HEK293 (cell line): ENCODE data around the gene RAI14.

Experiments used
- FEZF1 ChIP-seq: fragments of 450-650 bp; formaldehyde crosslinking; IDR thresholded peaks from 2 replicates; pipeline ENCODE4 v1.5.1; 2016; ENCODE audit warnings: missing biosample characterization, missing genetic modification characterization
- KLF10 ChIP-seq: fragments of 450-650 bp; IDR thresholded peaks from 2 replicates; pipeline ENCODE4 v1.5.1; 2018; ENCODE audit warnings: missing biosample characterization, mild to moderate bottlenecking, missing genetic modification characterization
- KLF8 ChIP-seq: fragments of 450-650 bp; formaldehyde crosslinking; IDR thresholded peaks from 2 replicates; pipeline ENCODE4 v1.5.1; 2016; ENCODE audit warnings: missing biosample characterization, missing genetic modification characterization
- KLF9 ChIP-seq: fragments of 450-650 bp; formaldehyde crosslinking; IDR thresholded peaks from 2 replicates; pipeline ENCODE4 v1.5.1; 2016; ENCODE audit warnings: missing biosample characterization, missing genetic modification characterization, low read depth
- MZF1 ChIP-seq: fragments of 450-650 bp; formaldehyde crosslinking; IDR thresholded peaks from 2 replicates; pipeline ENCODE4 v1.5.1; 2017; ENCODE audit warnings: missing biosample characterization, missing genetic modification characterization, borderline replicate concordance
- OVOL3 ChIP-seq: fragments of 450-650 bp; formaldehyde crosslinking; IDR thresholded peaks from 2 replicates; pipeline ENCODE4 v1.5.1; 2016; ENCODE audit warnings: missing biosample characterization, missing genetic modification characterization
- SCRT2 ChIP-seq: fragments of 450-650 bp; formaldehyde crosslinking; IDR thresholded peaks from 2 replicates; pipeline ENCODE4 v1.5.1; 2016; ENCODE audit warnings: missing biosample characterization, missing genetic modification characterization
- TCF7L2 ChIP-seq: IDR thresholded peaks from 2 replicates; pipeline ENCODE4 v1.6.1; 2011; ENCODE audit warnings: low read depth, mild to moderate bottlenecking, inconsistent platforms, low read length, moderate library complexity, borderline replicate concordance
- TRIM28 ChIP-seq: IDR thresholded peaks from 2 replicates; pipeline ENCODE4 v1.6.1; 2011; ENCODE audit warnings: low read length, control low read depth, borderline replicate concordance
- ZBTB26 ChIP-seq: fragments of 450-650 bp; formaldehyde crosslinking; optimal IDR thresholded peaks from 2 replicates; pipeline ENCODE3; 2016; ENCODE audit warnings: missing biosample characterization, mild to moderate bottlenecking, missing genetic modification characterization
- ZBTB48 ChIP-seq: fragments of 450-650 bp; formaldehyde crosslinking; IDR thresholded peaks from 2 replicates; pipeline ENCODE4 v1.5.1; 2016; ENCODE audit warnings: missing biosample characterization, missing genetic modification characterization
- ZBTB7A ChIP-seq: fragments of 450-650 bp; formaldehyde crosslinking; IDR thresholded peaks from 2 replicates; pipeline ENCODE4 v1.5.1; 2016; ENCODE audit warnings: low read depth, missing biosample characterization, missing genetic modification characterization
- ZBTB8A ChIP-seq: fragments of 450-650 bp; formaldehyde crosslinking; IDR thresholded peaks from 2 replicates; pipeline ENCODE4 v1.5.1; 2016; ENCODE audit warnings: missing biosample characterization, missing genetic modification characterization
- ZFP37 ChIP-seq: fragments of 450-650 bp; formaldehyde crosslinking; IDR thresholded peaks from 2 replicates; pipeline ENCODE4 v1.5.1; 2016; ENCODE audit warnings: missing biosample characterization, missing genetic modification characterization
- ZFP41 ChIP-seq: fragments of 450-650 bp; formaldehyde crosslinking; IDR thresholded peaks from 2 replicates; pipeline ENCODE4 v1.5.1; 2016; ENCODE audit warnings: missing biosample characterization, missing genetic modification characterization, borderline replicate concordance
- ZNF10 ChIP-seq: fragments of 450-650 bp; formaldehyde crosslinking; IDR thresholded peaks from 2 replicates; pipeline ENCODE4 v1.5.1; 2017; ENCODE audit warnings: missing biosample characterization, missing genetic modification characterization
- ZNF114 ChIP-seq: fragments of 450-650 bp; formaldehyde crosslinking; IDR thresholded peaks from 2 replicates; pipeline ENCODE4 v1.5.0; 2017; ENCODE audit warnings: missing biosample characterization, missing genetic modification characterization
- ZNF19 ChIP-seq: fragments of 450-650 bp; formaldehyde crosslinking; IDR thresholded peaks from 2 replicates; pipeline ENCODE4; 2016; ENCODE audit warnings: missing biosample characterization, missing genetic modification characterization, low read depth
- ZNF274 ChIP-seq, 2 experiments: fragments of 200-500 bp in 1 of 2; fragments of 450-650 bp in 1 of 2; sonication (Bioruptor generic) in 1 of 2; formaldehyde crosslinking in 1 of 2; IDR thresholded peaks; 2 replicates each; pipeline versions ENCODE4 v1.5.1 to v1.6.1; 2014 to 2016; ENCODE audit warnings: borderline replicate concordance in 1 of 2, inconsistent platforms in 1 of 2, low read length in 1 of 2, missing biosample characterization in 1 of 2, missing genetic modification characterization in 1 of 2
- ZNF341 ChIP-seq: fragments of 450-650 bp; formaldehyde crosslinking; IDR thresholded peaks from 2 replicates; pipeline ENCODE4; 2016; ENCODE audit warnings: low read depth, missing biosample characterization, missing genetic modification characterization
- ZNF362 ChIP-seq: fragments of 450-650 bp; formaldehyde crosslinking; IDR thresholded peaks from 2 replicates; pipeline ENCODE4 v1.5.1; 2016; ENCODE audit warnings: missing biosample characterization, missing genetic modification characterization
- ZNF473 ChIP-seq: fragments of 450-650 bp; formaldehyde crosslinking; IDR thresholded peaks from 2 replicates; pipeline ENCODE4 v1.5.1; 2017; ENCODE audit warnings: missing biosample characterization, missing genetic modification characterization
- ZNF530 ChIP-seq: fragments of 450-650 bp; formaldehyde crosslinking; IDR thresholded peaks from 2 replicates; pipeline ENCODE4 v1.5.1; 2016; ENCODE audit warnings: low read depth, missing biosample characterization, missing genetic modification characterization
- ZNF555 ChIP-seq: fragments of 450-650 bp; formaldehyde crosslinking; conservative IDR thresholded peaks from 2 replicates; pipeline ENCODE4 v1.5.1; 2017; ENCODE audit warnings: missing biosample characterization, mild to moderate bottlenecking, missing genetic modification characterization, inconsistent platforms
- ZNF580 ChIP-seq: fragments of 450-650 bp; formaldehyde crosslinking; IDR thresholded peaks from 2 replicates; pipeline ENCODE4 v1.5.1; 2016; ENCODE audit warnings: missing biosample characterization, missing genetic modification characterization
- ZNF791 ChIP-seq: fragments of 450-650 bp; formaldehyde crosslinking; IDR thresholded peaks from 2 replicates; pipeline ENCODE4 v1.5.1; 2016; ENCODE audit warnings: missing biosample characterization, missing genetic modification characterization
- ZNF792 ChIP-seq: fragments of 450-650 bp; formaldehyde crosslinking; IDR thresholded peaks from 2 replicates; pipeline ENCODE4 v1.5.1; 2016; ENCODE audit warnings: missing biosample characterization, missing genetic modification characterization
- ZSCAN16 ChIP-seq: fragments of 450-650 bp; formaldehyde crosslinking; IDR thresholded peaks from 2 replicates; pipeline ENCODE4 v1.5.1; 2016; ENCODE audit warnings: missing biosample characterization, missing genetic modification characterization
- ZSCAN23 ChIP-seq: fragments of 450-650 bp; formaldehyde crosslinking; IDR thresholded peaks from 2 replicates; pipeline ENCODE4 v1.5.1; 2016; ENCODE audit warnings: missing biosample characterization, missing genetic modification characterization
- ZSCAN30 ChIP-seq: fragments of 450-650 bp; IDR thresholded peaks from 2 replicates; pipeline ENCODE4 v1.5.1; 2018; ENCODE audit warnings: missing biosample characterization, mild to moderate bottlenecking, missing genetic modification characterization, moderate library complexity
- TF ChIP-seq, protein P1 (sequence below): fragments of 450-650 bp; formaldehyde crosslinking; IDR thresholded peaks from 2 replicates; pipeline ENCODE4 v1.5.1; 2016; ENCODE audit warnings: missing biosample characterization, missing genetic modification characterization
- TF ChIP-seq, protein P2 (sequence below): fragments of 450-650 bp; formaldehyde crosslinking; IDR thresholded peaks from 2 replicates; pipeline ENCODE4 v1.5.1; 2016; ENCODE audit warnings: missing biosample characterization, missing genetic modification characterization

Gene RAI14

DNA sequence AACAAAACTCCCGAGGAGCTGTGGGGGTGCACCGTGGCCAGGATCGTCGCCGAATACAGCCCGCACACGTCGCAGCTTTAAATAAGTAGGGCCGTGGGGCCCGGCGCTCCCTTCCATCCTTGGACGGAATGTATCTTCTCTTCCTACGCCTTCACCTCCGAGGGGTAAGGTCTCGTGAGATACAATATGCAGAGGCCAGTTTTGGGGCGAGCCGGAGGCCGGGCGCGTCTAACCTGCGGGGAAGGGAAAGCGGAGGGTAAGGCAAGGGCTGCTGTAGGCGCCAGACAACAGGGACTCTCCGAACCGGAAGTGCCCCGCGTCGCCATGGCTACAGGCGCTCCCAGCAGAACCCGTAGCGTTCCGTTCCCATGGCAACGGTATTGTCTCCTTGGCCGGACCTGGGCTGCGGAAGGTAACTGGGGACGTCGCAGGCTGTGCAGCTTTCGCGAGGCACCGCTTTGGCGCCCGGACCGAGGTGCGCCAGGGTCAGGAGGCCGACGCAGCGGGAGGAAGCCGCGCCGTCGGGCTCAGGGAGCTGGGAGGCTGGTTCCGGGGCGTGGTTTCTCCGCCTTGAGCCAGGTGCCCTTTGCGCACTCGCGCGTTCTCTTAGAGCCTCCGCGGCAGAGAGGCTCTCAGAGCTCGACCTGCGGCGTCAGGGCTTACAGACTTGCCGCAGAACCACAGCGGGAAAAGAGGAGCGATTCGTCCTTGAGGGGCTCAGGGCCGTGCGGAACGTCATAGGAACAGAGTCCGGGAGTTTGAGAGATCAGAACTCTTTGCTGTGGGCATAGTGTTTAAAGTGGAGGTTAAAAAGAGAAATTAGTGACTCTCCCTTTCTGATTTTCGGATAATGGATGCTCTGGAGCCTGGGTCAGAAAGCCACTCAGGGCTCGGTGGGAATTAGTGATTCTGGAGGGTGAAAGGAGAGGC is 182.9 kb downstream of the RAI14 start, which contains the start of gene TTC23L (continued):
- peak; percentile 75 for TF ChIP-seq ZBTB26 (tag by site-specific recombination)
- 0 out of 2 replicates have a peak, but pooled peaks have one; percentile 15 for TF ChIP-seq ZSCAN23 (tag by site-specific recombination)
- peak; percentile 92 for TF ChIP-seq ZBTB8A (tag by site-specific recombination)
- TF ChIP-seq, protein P1, sequence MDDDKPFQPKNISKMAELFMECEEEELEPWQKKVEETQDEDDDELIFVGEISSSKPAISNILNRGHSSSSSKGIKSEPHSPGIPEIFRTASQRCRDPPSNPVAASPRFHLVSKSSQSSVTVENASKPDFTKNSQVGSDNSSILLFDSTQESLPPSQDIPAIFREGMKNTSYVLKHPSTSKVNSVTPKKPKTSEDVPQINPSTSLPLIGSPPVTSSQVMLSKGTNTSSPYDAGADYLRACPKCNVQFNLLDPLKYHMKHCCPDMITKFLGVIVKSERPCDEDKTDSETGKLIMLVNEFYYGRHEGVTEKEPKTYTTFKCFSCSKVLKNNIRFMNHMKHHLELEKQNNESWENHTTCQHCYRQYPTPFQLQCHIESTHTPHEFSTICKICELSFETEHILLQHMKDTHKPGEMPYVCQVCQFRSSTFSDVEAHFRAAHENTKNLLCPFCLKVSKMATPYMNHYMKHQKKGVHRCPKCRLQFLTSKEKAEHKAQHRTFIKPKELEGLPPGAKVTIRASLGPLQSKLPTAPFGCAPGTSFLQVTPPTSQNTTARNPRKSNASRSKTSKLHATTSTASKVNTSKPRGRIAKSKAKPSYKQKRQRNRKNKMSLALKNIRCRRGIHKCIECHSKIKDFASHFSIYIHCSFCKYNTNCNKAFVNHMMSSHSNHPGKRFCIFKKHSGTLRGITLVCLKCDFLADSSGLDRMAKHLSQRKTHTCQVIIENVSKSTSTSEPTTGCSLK = no peak
- TF ChIP-seq ZNF792 (tag by site-specific recombination) = no peak
- TF ChIP-seq SCRT2 = 0 out of 2 replicates have a peak, but pooled peaks have one; percentile 25
- peak; percentile 14; the same call in 1 of the 2 replicates for TF ChIP-seq KLF10
- TF ChIP-seq TRIM28 = peak; percentile 55; the same call in 1 of the 2 replicates
- TF ChIP-seq MZF1 = no peak
- TF ChIP-seq ZSCAN30 = peak; percentile 54; the same call in 1 of the 2 replicates
- TF ChIP-seq ZNF341 (tag by site-specific recombination) = peak; percentile 70
- TF ChIP-seq ZNF10 = no peak
- peak; percentile 85 for TF ChIP-seq ZNF580 (tag by site-specific recombination)
- TF ChIP-seq ZNF114 = no peak
- peak; percentile 85 for TF ChIP-seq ZSCAN16 (tag by site-specific recombination)
- TF ChIP-seq KLF9 (tag by site-specific recombination) = peak; percentile 80
- no peak for TF ChIP-seq TCF7L2
- no peak for TF ChIP-seq ZBTB7A (tag by site-specific recombination)
- TF ChIP-seq, protein P2, sequence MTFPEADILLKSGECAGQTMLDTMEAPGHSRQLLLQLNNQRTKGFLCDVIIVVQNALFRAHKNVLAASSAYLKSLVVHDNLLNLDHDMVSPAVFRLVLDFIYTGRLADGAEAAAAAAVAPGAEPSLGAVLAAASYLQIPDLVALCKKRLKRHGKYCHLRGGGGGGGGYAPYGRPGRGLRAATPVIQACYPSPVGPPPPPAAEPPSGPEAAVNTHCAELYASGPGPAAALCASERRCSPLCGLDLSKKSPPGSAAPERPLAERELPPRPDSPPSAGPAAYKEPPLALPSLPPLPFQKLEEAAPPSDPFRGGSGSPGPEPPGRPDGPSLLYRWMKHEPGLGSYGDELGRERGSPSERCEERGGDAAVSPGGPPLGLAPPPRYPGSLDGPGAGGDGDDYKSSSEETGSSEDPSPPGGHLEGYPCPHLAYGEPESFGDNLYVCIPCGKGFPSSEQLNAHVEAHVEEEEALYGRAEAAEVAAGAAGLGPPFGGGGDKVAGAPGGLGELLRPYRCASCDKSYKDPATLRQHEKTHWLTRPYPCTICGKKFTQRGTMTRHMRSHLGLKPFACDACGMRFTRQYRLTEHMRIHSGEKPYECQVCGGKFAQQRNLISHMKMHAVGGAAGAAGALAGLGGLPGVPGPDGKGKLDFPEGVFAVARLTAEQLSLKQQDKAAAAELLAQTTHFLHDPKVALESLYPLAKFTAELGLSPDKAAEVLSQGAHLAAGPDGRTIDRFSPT = 0 out of 2 replicates have a peak, but pooled peaks have one; percentile 15
- peak; percentile 81; the same call in 1 of the 2 replicates for TF ChIP-seq KLF8 (tag by site-specific recombination)
- peak; percentile 100 for TF ChIP-seq ZBTB48 (tag by site-specific recombination)
- no peak for TF ChIP-seq ZNF555 (tag by site-specific recombination)
- no peak for TF ChIP-seq FEZF1 (tag by site-specific recombination)
- TF ChIP-seq ZNF274 (IDR thresholded peaks at IDR 0.05; ENCODE audit: low read length) = no peak
- no peak for TF ChIP-seq ZNF274 (tag by site-specific recombination; IDR thresholded peaks at IDR 0.05; ENCODE audit: borderline replicate concordance)
- no peak for TF ChIP-seq ZNF19 (tag by site-specific recombination)
- peak; percentile 34; the same call in 1 of the 2 replicates for TF ChIP-seq OVOL3 (tag by site-specific recombination)
- no peak; the same call in none of the 2 replicates for TF ChIP-seq ZFP37 (tag by site-specific recombination)
- TF ChIP-seq ZNF362 (tag by site-specific recombination) = no peak
- no peak for TF ChIP-seq ZNF791 (tag by site-specific recombination)
- TF ChIP-seq ZNF530 (tag by site-specific recombination) = peak; percentile 98
- no peak for TF ChIP-seq ZNF473 (tag by site-specific recombination)
- no peak for TF ChIP-seq ZFP41 (tag by site-specific recombination)
